Retinal pigment epithelial cell (primary cell): Measurements from ENCODE around the gene SMPD2.

Source experiments
- DNase-seq: peaks from one replicate; pipeline ENCODE4 v3.0.0-alpha.2; 2010; ENCODE audit warnings: low read depth
- H3K4me3 ChIP-seq: 2 replicates; pipeline ENCODE4 v1.5.1; 2011; ENCODE audit warnings: mild to moderate bottlenecking, low read length, control low read depth, moderate library complexity
- TF ChIP-seq, protein P1 (sequence below): conservative IDR thresholded peaks from 2 replicates; pipeline ENCODE4 v1.5.1; 2011; ENCODE audit warnings: low read depth, low read length, control low read depth, inconsistent platforms

SMPD2 gene

GRCh38 chr6:109461733-109462526, 21.4 kb downstream of the SMPD2 start:
- TF ChIP-seq, protein P1, sequence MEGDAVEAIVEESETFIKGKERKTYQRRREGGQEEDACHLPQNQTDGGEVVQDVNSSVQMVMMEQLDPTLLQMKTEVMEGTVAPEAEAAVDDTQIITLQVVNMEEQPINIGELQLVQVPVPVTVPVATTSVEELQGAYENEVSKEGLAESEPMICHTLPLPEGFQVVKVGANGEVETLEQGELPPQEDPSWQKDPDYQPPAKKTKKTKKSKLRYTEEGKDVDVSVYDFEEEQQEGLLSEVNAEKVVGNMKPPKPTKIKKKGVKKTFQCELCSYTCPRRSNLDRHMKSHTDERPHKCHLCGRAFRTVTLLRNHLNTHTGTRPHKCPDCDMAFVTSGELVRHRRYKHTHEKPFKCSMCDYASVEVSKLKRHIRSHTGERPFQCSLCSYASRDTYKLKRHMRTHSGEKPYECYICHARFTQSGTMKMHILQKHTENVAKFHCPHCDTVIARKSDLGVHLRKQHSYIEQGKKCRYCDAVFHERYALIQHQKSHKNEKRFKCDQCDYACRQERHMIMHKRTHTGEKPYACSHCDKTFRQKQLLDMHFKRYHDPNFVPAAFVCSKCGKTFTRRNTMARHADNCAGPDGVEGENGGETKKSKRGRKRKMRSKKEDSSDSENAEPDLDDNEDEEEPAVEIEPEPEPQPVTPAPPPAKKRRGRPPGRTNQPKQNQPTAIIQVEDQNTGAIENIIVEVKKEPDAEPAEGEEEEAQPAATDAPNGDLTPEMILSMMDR: no peak
- H3K4me3 ChIP-seq: no peak overlapping the region
- DNase-seq: no peak

- DNase-seq: no peak
- H3K4me3 ChIP-seq: no peak overlapping the region
- TF ChIP-seq, protein P1: no peak
Measured at GRCh38 chr6:109465772-109466171, 25.2 kb downstream of the SMPD2 start.

GRCh38 chr6:109466212-109466923, 25.8 kb downstream of the SMPD2 start:
- no peak for DNase-seq
- no peak overlapping the region for H3K4me3 ChIP-seq
- TF ChIP-seq, protein P1: no peak

DNA sequence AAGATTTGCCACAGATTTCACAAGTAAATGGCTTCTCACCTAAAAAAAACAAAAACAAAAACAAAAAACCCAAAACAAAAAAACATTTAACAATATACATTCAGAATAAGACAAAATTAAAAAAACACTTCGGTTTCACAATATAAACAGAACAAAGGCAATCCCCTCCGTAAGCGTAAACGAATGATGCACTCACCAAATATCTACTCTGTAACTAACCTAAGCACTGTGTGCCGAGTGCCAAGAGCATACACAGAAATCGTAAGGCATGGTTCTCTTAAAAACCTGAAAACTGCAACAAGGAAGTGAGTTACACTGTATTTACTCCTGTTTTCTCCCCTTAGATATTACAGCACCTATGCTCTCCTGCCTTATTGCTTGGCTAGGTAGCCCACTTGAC, 27.2 kb downstream of the SMPD2 start:
- H3K4me3 ChIP-seq: no peak overlapping the region
- TF ChIP-seq, protein P1: no peak
- DNase-seq: no peak

- no peak for DNase-seq
- no peak overlapping the region for H3K4me3 ChIP-seq
- TF ChIP-seq, protein P1: no peak
Measured at GRCh38 chr6:109469591-109470189, 29.2 kb downstream of the SMPD2 start.

GRCh38 chr6:109471105-109471810, 30.7 kb downstream of the SMPD2 start:
- H3K4me3 ChIP-seq: no peak overlapping the region
- TF ChIP-seq, protein P1: no peak
- DNase-seq: no peak
